ENCODE measurements around the gene ACTA2. TPM values are rescaled to one million over a fixed set of nuclear protein-coding genes. Genes with fewer than 3 reads are reported as not detected.

Gene ACTA2
- total and polyA plus RNA-seq, 8 donors: 8.1 to 78.7 (median 32.2) TPM

DNA sequence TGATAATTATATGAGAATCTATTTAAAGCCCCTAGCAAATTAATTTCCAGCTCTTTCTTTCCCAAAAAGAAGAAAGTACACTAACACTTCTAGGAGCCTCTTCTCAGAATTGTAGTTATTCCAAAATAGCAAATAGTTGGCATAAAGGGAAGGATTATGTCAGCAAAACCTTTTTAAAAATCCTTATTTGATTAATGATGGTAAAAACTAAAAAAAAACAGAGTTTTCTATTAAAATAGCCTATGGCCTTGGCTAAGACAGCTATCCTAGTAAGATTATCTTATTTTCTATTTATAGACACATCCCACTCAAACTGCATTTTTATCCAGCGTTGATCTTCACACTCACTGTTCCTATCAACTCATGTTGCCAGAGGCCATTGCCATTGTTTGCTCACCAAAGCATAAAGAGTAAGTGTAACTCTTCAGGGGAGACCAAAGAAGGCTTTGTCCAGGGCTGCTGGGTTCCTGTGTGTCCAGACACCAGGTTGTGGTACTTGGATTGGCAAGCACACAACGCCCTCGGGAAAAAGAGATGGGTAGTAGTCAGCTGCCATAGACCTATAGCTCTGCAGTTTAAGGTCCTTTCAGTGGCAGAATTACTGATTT lies 31.5 kb downstream of the ACTA2 start:
- FAIRE-seq: no peak

DNA sequence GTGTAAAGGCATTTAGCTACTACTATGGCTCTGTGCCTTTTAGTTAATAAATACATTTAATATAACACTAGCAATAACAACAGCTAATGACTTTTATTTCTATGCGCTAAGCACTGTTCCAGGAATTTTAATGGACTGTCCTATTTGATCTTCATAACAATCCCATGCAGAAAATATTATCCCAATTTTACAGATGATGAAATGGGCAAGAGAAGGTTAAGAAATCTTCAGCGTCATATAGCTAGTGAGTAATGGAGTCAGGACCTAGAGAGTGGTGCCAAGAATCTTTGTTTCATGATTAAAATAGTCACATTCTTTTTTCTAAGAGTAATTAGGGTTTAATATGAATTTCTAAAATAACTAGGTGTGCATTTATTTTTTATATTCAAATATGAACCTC lies 32.4 kb downstream of the ACTA2 start:
- H3K36me3 ChIP-seq: no peaks in the 10 kb centered on the region
- FAIRE-seq: no peak
- H3K4me1 ChIP-seq: no peaks in the 10 kb centered on the region
- no peak overlapping the region for H3K4me3 ChIP-seq
- no peaks in the 10 kb centered on the region for H3K9me3 ChIP-seq
- ATAC-seq: no peak
- DNase-seq: no peak
- no peaks in the 10 kb centered on the region for H3K27me3 ChIP-seq
- intact Hi-C loops (cut with DNase I): no loop called here
- 41% methylated on average over 2 of the region's 2 CpGs for WGBS, 2 donors
- TF ChIP-seq, protein P1, sequence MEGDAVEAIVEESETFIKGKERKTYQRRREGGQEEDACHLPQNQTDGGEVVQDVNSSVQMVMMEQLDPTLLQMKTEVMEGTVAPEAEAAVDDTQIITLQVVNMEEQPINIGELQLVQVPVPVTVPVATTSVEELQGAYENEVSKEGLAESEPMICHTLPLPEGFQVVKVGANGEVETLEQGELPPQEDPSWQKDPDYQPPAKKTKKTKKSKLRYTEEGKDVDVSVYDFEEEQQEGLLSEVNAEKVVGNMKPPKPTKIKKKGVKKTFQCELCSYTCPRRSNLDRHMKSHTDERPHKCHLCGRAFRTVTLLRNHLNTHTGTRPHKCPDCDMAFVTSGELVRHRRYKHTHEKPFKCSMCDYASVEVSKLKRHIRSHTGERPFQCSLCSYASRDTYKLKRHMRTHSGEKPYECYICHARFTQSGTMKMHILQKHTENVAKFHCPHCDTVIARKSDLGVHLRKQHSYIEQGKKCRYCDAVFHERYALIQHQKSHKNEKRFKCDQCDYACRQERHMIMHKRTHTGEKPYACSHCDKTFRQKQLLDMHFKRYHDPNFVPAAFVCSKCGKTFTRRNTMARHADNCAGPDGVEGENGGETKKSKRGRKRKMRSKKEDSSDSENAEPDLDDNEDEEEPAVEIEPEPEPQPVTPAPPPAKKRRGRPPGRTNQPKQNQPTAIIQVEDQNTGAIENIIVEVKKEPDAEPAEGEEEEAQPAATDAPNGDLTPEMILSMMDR (IDR thresholded peaks at IDR 0.05): no peak
- H3K27ac ChIP-seq: no peak overlapping the region

More for the DNA sequence above, 31.5 kb downstream of the ACTA2 start:
- no peak for DNase-seq
- 61 to 70% methylated on average over 3 of the region's 3 CpGs for WGBS, 2 donors
- H3K4me3 ChIP-seq: no peak overlapping the region
- H3K27ac ChIP-seq: no peak overlapping the region
- H3K36me3 ChIP-seq: no peaks in the 10 kb centered on the region
- intact Hi-C loops (cut with DNase I): no loop called here
- ATAC-seq: no peak
- TF ChIP-seq, protein P1 (IDR thresholded peaks at IDR 0.05): no peak
- H3K4me1 ChIP-seq: no peaks in the 10 kb centered on the region
- no peaks in the 10 kb centered on the region for H3K9me3 ChIP-seq
- H3K27me3 ChIP-seq: no peaks in the 10 kb centered on the region

DNA sequence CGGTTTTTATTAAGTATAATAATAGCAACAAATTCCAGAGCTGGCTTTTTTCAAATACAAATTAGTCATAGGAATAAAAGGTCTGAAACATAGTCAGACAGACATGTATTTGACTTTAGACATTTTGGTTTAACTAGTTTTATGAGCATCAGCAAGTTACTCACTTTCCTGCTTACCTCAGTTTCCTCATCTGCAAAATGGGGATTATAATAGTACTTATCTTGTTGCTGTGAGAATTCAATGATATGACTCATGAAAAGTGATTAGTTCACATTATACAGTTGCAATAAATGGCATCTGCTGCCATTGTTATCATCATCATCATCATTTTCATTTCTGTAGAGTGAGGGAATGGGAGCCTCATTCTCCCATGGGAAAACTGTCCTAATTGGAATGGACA lies 33.5 kb downstream of the ACTA2 start:
- Histone ChIP-seq H3K27ac (no peak overlapping the region), H3K4me1 (no peaks in the 10 kb centered on the region), H3K9me3 (no peaks in the 10 kb centered on the region), H3K4me3 (no peak overlapping the region), H3K27me3 (no peaks in the 10 kb centered on the region), H3K36me3 (no peaks in the 10 kb centered on the region)
- intact Hi-C loops (cut with DNase I): no loop called here
- ATAC-seq (no peak), FAIRE-seq (no peak), DNase-seq (no peak)
- 78 to 81% methylated on average over 1 of the region's 1 CpG for WGBS, 2 donors
- TF ChIP-seq, protein P1 (IDR thresholded peaks at IDR 0.05): no peak

DNA sequence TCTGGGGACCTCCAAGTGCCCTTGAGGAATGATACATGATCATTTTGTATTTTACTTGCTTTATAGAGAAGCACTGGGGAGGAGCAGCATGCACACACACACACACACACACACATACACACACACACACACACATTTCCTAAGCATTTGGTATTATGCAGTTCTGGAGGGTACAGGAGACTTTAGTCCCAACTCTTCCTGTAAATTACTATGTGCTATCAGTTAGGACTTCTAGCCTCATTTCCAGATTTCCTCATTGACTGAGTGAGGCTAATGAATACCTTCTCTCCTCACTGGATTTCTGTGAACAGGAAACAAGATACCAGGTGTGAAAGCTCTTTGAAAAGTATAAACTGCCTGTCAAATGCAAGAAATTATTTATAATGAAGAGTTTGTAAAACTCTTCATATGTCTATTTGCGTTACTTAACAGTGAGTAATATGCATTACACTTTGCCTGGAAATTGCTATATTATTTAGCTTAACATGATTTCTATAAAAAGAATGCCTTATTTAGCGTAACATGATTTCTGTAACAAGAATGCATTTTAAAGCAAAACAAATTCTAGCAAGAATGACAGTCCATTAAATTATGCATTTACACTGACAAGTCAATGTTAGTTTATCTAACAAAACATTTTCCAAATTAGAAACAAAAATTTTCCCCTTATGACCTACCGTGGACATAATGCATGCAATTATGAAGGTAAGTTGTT lies 34.2 kb downstream of the ACTA2 start:
- Histone ChIP-seq H3K4me1 (no peaks in the 10 kb centered on the region), H3K27ac (no peak overlapping the region), H3K4me3 (no peak overlapping the region), H3K27me3 (no peaks in the 10 kb centered on the region), H3K36me3 (no peaks in the 10 kb centered on the region), H3K9me3 (no peaks in the 10 kb centered on the region)
- FAIRE-seq: no peak
- ATAC-seq: no peak
- DNase-seq: no peak
- WGBS, 2 donors: 92 to 97% methylated on average over 3 of the region's 3 CpGs
- intact Hi-C loops (cut with DNase I): no loop called here
- TF ChIP-seq, protein P1 (IDR thresholded peaks at IDR 0.05): no peak

DNA sequence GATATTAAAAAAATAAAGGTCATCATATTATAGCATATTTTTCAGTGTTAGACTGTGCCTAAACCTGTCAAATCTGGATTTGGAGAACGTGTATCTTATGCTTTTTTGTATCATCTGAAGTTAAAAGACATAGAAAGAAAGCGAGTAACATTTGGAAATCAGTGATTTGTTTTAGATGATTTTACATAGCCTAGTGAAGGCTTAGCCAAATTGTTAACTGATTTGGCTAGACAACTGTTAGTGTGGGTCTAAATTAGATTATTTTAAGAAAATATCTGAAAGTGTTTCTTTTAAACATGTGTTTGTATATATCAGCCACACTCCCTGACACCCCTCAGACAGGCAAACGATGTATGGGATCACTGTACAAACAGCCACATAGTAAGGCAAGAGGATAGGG lies 35.6 kb downstream of the ACTA2 start:
- DNase-seq (no peak), FAIRE-seq (no peak), ATAC-seq (no peak)
- no peaks in the 10 kb centered on the region for H3K4me1 ChIP-seq
- TF ChIP-seq, protein P1 (IDR thresholded peaks at IDR 0.05): no peak
- H3K27ac ChIP-seq: no peak overlapping the region
- intact Hi-C loops (cut with DNase I): no loop called here
- no peaks in the 10 kb centered on the region for H3K36me3 ChIP-seq
- WGBS, 2 donors: 84 to 93% methylated on average over 3 of the region's 3 CpGs
- no peak overlapping the region for H3K4me3 ChIP-seq
- H3K27me3 ChIP-seq: no peaks in the 10 kb centered on the region
- no peaks in the 10 kb centered on the region for H3K9me3 ChIP-seq

All from pancreas (tissue), 10 donors.